HG03135 (cell line): ENCODE results near the gene KIAA0586.
"Not testable (repeated sequence)": the region's sequence is repeated elsewhere in the genome, so short reads cannot be mapped to it uniquely, and the experiment has no call there.

ENCODE experiments used
- ATAC-seq: cut with Tn5 transposase; IDR thresholded peaks from one replicate; pipeline ENCODE4 v1.9.1; 2021; ENCODE audit warnings: mild to moderate bottlenecking, moderate library complexity; ENCODE audit not compliant: unreplicated experiment

KIAA0586 gene

DNA sequence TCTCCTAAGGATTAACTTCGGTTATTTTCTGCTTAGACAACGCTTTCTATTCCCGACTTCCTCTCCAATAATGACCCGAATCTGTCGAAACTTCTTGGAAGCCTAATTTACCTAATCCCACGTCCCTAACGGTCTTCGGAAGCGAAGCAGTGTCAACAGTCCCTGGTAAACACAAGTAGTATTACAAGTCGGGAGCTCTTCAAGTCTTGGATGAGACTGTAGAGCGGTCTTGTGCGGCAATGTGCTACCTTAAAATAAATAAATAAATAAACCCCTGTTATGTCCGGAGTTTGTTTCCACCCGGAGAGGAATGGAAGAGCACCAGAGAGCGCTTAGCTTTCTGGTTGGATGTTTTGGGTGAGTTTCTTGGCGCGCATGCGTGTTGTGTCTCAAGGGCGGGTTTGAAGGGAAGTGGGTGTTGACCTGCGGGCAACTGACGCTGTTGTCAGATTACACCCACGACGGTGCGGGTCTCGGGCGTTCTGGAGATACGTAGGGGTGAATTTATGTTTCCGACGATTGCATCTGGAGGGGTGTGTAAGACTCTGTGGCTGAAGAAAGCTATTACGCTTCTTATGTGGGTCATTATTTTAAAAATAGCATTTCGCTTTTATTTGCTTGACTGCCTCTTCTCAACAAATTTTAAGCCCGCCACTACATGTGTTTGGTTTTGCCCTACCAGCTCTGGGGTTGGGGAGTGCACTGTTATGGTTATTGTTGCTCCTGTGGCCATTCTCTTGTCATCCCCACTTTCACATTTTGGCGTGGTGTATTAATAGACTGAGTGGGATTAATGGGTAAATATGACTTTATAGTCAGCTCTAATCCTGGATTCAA lies at the start of gene KIAA0586, which contains the start of gene TIMM9:
Gene KIAA0586, plus strand, starts transcription at position 439 of the 837 bp plus-strand sequence. CDS start 546 bp downstream, outside the sequence.
Gene TIMM9, minus strand, starts transcription at position 251 of the 837 bp plus-strand sequence. CDS start 15,586 bp downstream, outside the sequence.
- ATAC-seq = peak; percentile 90

DNA sequence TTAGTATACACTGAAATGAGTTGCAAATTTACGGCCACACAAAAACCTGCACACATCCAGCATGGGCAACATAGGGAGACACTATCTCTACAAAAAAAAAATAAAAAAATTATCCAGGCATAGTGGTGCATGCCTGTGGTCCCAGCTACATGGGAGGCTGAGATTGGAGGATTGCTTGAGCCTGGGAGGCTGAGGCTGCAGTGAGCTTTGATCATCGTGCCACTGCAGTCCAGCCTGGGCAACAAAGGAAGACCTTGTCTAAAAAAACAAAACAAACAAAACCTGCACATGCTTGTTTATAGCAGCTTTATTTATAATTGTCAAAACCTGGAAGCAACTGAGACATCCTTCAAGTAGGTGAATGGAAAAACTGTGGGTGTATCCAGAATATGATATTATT lies 36.7 kb upstream of the KIAA0586 start:
- no peak for ATAC-seq

DNA sequence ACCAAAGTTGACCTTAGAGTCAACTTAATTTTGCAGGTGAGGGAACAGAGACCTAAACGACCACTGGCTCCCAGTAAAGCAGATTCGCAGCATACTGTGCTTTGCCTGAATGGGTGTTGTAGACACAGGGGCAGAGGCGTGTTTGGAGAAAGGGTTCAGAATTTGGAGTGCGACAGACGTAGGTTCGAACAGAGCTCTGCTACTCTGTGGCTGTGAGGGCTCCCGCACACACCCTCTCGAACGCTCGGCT lies 32.0 kb upstream of the KIAA0586 start:
- no peak for ATAC-seq

GRCh38 chr14:58395812-58396788 lies 31.4 kb upstream of the KIAA0586 start, which contains the start of gene TOMM20L:
Gene TOMM20L (plus strand): TSS chr14:58395930. CDS start chr14:58395958, 28 bp downstream.
- peak; percentile 92 for ATAC-seq

GRCh38 chr14:58397156-58397555 lies 30.4 kb upstream of the KIAA0586 start:
- ATAC-seq = no peak

- ATAC-seq = no peak
These were observed 29.0 kb upstream of the KIAA0586 start for GRCh38 chr14:58398495-58398894.

- no peak for ATAC-seq
These were observed 28.6 kb upstream of the KIAA0586 start for GRCh38 chr14:58398895-58399294.

DNA sequence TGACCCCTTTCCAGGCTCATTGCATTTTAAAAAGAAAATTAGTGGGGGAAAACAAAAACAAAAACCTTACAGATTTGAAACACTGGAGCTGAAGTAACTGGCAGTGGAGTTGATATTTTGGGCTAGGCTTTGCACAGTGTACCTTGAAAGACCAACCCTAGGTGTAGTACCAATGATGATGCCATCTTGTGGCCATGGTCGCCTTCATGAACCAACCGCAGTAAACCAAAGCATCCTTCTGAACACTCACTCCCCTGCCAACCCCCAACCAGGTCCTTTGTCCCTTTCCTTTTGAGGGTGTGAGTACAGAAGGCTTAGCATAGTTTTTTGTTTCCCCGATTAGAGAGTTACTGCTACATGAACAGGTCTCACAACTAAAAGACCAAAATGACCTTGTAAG lies 25.9 kb upstream of the KIAA0586 start:
- ATAC-seq = no peak

DNA sequence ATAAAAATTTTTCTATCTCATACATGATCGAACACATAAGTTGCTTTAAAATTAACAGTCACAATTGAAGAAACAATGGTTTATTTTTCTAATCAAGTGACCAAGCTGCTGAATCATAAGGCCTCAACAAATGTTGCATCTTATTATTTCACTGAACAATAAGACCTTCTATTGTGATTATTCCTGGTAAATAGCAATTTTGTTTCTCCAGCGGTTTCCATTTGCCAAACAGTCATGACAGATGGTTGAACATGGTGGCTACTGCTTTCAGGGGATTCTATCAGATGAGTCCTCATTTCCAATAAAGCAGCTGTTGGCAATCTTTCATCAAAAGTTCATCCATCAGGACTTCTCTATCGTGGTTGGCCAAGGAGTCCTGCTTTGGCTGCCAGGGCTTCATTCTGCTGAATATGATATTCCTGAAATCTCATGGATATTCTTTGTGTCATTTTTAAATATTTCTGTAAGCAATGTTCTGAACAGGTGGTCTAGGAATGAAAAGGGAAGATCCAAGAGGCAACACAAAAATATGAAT lies 18.8 kb upstream of the KIAA0586 start:
- ATAC-seq = no peak

GRCh38 chr14:58414845-58415244 lies 12.7 kb upstream of the KIAA0586 start:
- no peak for ATAC-seq

GRCh38 chr14:58415636-58416547 lies 11.6 kb upstream of the KIAA0586 start:
- no peak for ATAC-seq

DNA sequence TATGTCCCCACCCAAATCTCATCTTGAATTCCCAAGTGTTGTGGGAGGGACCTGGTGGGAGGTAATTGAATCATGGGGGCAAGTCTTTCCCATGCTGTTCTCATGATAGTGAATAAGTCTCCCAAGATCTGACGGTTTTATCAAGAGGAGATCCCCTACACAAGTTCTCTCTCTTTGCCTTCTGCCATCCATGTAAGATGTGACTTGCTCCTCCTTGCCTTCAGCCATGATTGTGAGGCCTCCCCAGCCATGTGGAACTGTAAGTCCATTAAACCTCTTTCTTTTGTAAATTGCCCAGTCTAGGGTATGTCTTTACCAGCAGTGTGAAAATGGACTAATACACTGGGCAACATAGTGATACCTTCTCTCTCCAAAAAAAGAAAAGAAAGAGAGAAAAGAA lies 10.6 kb upstream of the KIAA0586 start:
- ATAC-seq = not testable (repeated sequence)

- ATAC-seq = no peak
These were observed 744 bp upstream of the KIAA0586 start for GRCh38 chr14:58426670-58427280.

- ATAC-seq = no peak
These were observed 682 bp downstream of the KIAA0586 start for GRCh38 chr14:58428118-58428683.

GRCh38 chr14:58430156-58430555 lies 2.6 kb downstream of the KIAA0586 start:
- ATAC-seq = no peak

- ATAC-seq = no peak
These were observed 12.0 kb downstream of the KIAA0586 start for GRCh38 chr14:58439476-58439875.

DNA sequence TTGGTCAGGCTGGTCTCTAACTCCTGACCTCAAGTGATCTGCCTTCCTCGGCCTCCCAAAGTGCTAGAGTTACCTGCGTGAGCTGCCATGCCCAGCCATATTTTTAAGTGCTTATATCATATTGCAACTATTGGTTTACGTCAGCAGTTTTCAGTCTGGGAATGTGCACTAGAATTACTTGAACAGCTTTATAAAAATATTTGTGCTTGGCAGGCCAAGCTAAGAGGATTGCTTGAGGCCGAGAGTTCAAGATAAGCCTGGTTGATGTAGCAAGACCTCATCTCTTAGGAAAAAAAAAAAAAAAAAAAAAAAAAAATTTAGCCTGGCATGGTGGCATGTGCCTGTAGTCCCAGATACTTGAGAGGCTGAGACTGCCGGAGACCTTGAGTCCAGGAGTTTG lies 17.1 kb downstream of the KIAA0586 start:
- no peak for ATAC-seq

DNA sequence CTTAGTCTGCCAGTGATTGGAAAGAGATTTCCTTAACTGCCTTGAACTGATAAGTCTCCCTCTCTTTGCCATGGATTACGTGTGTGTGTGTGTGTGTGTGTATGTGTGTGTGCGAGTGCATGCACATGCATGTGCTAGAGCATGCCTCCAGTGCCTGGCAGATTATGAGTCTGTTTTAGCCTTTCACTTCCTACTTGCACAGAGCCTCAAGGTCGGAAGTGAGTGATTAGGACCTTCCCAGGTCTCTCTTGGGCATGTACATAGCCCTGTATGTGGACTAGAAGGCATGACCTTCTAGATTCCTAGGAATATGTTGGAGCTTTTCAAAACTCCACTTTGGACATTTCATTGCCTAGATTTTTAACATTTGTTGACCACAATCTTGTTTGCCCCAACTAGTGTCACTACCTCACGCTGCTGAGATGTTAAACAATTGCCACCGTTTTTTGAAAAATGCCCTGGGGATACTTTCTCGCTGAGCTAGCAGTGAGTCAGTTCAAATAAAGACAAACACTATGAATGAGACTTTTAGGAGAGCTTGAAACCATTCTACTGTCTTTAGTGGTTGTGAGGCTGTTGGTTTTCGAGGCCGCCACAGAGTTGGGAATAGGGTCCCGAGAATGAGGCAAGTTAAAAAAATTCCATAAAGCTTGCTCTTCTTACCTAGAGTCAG lies 28.2 kb downstream of the KIAA0586 start:
- ATAC-seq = no peak

GRCh38 chr14:58460772-58461171 lies 33.3 kb downstream of the KIAA0586 start:
- no peak for ATAC-seq
